NCI-H226 (cell line): ENCODE results near the gene PLEKHA5.
"Not testable (repeated sequence)": the region's sequence is repeated elsewhere in the genome, so short reads cannot be mapped to it uniquely, and the experiment has no call there.

ENCODE experiments used
- DNase-seq: peaks from one replicate; pipeline ENCODE4 v3.0.0-alpha.2; 2015

Gene PLEKHA5, protein sequence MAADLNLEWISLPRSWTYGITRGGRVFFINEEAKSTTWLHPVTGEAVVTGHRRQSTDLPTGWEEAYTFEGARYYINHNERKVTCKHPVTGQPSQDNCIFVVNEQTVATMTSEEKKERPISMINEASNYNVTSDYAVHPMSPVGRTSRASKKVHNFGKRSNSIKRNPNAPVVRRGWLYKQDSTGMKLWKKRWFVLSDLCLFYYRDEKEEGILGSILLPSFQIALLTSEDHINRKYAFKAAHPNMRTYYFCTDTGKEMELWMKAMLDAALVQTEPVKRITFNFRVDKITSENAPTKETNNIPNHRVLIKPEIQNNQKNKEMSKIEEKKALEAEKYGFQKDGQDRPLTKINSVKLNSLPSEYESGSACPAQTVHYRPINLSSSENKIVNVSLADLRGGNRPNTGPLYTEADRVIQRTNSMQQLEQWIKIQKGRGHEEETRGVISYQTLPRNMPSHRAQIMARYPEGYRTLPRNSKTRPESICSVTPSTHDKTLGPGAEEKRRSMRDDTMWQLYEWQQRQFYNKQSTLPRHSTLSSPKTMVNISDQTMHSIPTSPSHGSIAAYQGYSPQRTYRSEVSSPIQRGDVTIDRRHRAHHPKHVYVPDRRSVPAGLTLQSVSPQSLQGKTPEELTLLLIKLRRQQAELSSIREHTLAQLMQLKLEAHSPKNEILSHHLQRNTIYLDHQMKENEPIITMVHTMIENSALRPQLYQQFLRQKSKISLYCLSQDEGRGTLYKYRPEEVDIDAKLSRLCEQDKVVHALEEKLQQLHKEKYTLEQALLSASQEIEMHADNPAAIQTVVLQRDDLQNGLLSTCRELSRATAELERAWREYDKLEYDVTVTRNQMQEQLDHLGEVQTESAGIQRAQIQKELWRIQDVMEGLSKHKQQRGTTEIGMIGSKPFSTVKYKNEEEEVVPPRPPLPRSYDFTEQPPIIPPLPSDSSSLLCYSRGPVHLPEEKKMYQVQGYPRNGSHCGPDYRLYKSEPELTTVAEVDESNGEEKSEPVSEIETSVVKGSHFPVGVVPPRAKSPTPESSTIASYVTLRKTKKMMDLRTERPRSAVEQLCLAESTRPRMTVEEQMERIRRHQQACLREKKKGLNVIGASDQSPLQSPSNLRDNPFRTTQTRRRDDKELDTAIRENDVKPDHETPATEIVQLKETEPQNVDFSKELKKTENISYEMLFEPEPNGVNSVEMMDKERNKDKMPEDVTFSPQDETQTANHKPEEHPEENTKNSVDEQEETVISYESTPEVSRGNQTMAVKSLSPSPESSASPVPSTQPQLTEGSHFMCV

GRCh38 chr12:19129486-19130223 lies at the start of gene PLEKHA5:
Gene PLEKHA5, plus strand, starts transcription at chr12:19129733. Its CDS starts 67 bp downstream, at chr12:19129800.
- DNase-seq, result peak; percentile 51

- no peak for DNase-seq
These were observed 48.6 kb upstream of the PLEKHA5 start for GRCh38 chr12:19080918-19081317.

GRCh38 chr12:19082365-19082911 lies 47.1 kb upstream of the PLEKHA5 start:
- DNase-seq, result no peak

- no peak for DNase-seq
These were observed 45.0 kb upstream of the PLEKHA5 start for GRCh38 chr12:19084547-19084946.

- DNase-seq, result no peak
These were observed 44.4 kb upstream of the PLEKHA5 start for GRCh38 chr12:19085090-19085489.

DNA sequence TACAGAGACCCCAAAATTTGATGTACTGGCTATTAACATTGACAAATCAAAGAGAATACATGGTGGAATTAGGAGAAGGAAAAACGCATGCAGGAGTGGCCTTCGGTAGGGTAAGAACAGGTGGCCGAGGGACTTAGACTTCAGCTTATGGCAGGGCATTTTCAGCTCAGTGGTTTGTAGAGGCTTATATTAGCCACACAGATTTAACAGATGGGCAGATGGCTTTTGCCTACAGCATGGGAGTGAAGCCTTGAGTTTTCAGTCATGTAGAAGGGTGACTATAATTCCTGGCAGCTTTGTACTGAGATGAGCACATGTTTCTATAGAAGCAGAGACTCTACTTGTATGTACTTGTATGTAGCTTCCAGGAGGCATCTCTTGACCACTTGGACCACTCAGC lies 40.9 kb upstream of the PLEKHA5 start:
- DNase-seq, result no peak

DNA sequence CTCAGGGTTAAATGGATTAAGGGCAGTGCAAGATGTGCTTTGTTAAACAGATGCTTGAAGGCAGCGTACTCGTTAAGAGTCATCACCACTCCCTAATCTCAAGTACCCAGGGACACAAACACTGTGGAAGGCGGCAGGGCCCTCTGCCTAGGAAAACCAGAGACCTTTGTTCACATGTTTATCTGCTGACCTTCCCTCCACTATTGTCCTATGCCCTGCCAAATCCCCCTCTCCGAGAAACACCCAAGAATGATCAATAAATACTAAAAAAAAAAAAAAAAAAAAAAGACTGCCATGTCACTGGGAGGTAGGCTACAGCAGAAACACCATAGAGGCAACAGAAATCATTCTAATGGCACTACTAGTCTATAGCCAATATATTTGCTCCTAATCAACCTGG lies 37.1 kb upstream of the PLEKHA5 start:
- not testable (repeated sequence) for DNase-seq

DNA sequence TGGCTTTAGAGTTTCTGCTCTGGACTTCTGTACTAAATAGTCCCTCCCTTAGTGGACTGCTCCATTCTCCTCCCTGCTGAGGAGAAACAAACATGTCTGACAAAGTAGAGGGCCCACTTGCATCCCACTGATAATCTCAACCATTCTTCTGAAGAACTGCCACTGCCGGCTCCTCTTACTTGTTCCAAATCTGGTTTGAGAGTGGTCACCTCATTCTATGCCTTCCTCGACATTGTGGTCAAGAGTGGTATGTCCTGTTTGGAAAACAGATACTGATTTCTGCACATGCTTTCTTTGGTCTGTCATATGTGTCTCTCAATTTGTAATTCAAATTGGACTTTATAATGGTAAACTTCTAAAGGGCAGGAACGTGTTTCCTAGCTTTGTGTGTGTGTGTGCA lies 36.3 kb upstream of the PLEKHA5 start:
- no peak for DNase-seq

GRCh38 chr12:19095331-19095730 lies 34.2 kb upstream of the PLEKHA5 start:
- no peak for DNase-seq

DNA sequence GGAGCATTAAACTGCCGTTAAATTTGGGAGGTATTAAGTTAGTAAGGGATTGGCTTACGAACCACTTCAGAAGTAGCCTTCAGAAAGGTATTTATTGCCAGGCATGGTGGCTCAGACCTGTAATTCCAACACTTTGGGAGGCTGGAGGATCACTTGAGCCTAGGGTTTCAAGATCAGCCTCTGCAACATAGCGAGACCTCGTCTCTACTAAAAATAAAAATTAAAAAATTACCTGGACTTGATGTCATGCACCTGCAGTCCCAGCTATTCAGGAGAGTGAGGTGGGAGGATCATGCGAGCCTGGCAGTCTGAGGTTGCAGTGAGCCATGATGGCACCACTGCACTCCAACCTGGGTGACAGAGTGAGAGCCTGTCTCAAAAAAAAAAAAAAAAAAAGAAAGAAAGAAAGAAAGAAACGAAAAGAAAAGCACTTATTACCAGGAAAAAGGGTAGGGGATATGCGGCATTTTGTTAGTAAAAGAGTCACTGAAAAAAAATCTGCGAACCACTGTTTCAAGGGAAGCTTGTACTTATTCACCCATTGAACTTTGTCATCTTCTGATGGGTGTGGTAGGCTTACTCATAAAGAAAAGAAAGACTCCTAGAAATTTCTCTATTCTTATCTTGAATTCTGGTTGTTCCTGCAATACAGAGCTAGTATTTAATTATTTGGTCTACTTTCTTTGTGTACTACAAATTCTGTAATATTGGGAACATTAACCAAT lies 33.6 kb upstream of the PLEKHA5 start:
- peak; percentile 60 for DNase-seq

DNA sequence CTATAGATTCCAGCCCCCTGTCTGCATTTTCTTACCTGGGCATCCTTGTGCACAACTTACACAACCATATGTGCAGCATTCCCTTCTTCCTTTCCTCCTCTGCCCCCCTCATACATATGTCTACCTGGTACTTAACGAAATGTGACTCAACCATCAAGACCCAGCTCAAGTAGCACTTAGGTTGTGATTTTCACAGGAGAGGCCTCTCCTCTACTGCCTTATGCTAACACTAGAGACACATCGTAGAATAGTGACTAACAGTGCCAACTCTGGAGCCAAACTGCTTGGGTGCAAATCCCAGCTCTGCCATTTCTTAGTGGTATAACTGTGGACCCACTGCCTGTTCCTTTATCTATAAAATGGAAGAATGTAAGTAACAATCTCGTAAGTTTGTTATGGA lies 24.1 kb upstream of the PLEKHA5 start:
- no peak for DNase-seq

GRCh38 chr12:19107750-19108149 lies 21.8 kb upstream of the PLEKHA5 start:
- DNase-seq, result no peak

DNA sequence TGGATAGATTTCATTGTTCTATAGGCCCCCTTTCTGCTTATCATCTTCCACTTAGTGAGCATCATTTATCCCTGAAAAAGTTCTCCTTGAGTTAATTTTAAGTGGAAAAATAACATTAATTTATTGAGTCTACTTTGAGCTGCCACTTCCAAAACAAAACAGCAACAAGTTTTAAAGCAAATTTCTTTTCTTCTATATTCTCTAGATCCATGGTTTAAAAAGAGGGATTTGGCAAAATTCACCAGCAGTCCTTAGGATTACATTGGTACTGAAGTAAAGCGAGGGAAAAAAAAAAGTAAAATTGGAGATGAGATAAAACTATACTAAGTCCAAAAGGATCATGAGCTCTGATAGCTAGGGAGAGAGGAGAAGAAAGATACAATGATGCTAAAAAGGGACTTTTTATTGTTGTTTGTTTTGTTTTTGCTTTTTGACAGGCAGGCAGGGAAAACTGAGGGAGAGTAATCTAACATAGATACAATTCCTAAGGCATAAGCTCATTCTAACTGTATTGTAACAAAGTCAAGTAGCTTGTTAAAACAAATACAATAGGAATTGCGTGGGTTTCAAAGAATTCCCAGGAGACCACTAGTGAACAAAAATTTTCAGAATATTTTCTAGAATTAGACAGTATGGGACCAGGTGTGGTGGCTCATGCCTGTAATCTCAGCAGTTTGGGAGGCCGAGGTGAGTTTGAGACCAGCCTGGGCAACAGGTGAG lies 19.2 kb upstream of the PLEKHA5 start:
- no peak for DNase-seq

GRCh38 chr12:19113464-19113863 lies 16.1 kb upstream of the PLEKHA5 start:
- no peak for DNase-seq

DNA sequence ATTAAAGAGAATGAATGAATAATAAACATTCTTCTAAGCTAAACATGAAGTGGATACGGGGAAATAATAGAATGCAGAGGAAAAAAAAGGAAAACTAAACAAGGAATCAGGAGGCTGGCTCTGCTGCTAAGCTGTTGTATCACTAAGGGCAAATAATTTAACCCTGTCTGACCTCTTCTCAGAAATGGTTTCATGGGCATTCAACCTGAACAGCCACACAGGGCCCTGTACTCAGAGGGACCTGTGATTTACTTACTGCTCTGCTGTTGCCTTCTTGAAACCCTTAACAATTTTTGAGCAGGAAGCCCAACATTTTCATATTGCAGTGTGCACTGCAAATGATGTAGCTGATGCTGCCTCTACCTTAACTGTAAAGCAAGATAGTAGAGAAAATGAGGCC lies 14.2 kb upstream of the PLEKHA5 start:
- DNase-seq, result no peak

GRCh38 chr12:19119440-19119839 lies 10.1 kb upstream of the PLEKHA5 start:
- DNase-seq, result no peak

DNA sequence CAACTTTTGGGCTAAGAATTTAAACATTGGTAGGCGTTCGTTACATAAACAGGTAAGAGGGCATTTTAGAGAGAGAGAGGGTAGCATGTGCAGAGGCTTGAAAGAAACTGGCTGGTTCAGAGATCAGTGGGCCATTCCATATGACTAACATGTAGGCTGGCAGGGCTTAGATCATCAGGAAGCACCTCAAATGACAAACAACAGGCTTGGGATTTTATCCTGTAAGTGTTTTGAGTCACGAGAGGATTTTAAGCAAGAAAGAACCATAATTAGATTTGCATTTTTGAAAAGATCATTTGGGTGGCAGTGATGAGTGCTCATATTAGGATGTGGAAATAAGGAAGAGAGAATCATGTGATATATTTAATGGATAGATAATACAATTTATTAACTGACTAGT lies 8.7 kb upstream of the PLEKHA5 start:
- no peak for DNase-seq

DNA sequence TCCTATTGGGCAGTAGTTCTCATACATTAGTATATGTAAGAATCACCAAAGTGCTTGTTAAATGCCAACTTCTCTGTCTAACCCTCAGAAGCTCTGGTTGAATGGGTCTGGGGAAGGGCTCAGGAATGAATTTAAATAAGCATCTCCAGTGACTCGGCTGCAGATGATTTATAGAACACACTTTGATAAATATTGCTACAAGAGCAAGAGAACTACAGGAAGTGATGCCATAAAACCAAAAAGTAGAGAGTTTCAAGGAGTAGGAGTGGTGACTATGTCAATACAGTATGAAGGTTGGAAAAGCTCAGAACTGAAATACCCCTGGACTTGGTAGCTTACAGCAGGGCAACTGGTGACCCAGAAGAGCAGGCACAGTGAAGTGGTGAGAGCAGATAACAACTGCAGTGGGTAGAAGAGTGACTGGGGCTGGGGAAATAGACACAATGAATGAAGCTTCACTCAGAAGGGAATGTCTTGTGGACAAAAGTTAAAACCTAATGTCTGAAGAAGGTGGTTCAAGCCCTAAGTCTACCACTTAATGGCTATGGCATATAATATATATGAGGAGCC lies 8.0 kb upstream of the PLEKHA5 start:
- DNase-seq, result no peak

DNA sequence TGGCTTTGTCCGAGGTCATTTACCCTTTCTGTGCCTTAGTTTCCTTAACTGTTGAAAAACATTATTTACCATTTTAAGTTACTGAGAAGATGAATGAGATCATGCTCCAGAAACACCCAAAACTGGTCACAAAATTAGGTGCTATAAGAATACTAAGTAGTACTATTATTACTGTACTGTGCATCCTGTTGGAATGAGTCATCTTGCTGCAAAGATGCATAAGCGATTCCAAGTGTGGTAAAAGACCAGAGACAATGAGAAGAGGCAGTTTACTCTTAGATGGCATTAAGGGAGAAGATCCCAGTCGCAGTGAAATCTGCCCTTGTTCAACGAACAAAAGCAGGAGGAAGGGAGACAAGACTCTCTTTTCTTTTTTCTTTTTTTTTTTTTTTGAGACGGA lies 4.2 kb upstream of the PLEKHA5 start:
- peak; percentile 37 for DNase-seq

DNA sequence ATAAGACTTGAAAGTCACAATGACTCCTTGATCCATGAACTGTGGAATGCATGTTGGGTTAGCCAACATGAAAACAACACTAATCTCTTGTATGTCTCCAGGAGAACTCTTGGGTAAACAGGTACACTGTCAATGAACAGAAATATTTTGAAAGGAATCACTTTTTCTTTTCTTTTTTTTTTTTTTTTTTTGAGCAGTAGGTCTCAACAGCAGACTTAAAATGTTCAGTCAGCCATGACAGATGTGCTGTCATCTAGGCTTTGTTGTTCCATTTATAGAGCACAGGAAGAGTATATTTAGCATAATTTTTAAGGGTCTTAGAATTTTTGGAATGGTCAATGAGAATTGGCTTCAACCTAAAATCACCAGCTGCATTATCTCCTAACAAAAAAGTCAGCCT lies 2.3 kb upstream of the PLEKHA5 start:
- no peak for DNase-seq
